ENCODE data around the gene PKDCC. TPM values are rescaled to one million over a fixed set of nuclear protein-coding genes. Genes with fewer than 3 reads are reported as not detected.

PKDCC gene
- total RNA-seq, 1 experiment from 2014 or later = 82.2 TPM

GRCh38 chr2:42050010-42050702 is 2.3 kb downstream of the PKDCC start:
- TF ChIP-seq, protein P1, sequence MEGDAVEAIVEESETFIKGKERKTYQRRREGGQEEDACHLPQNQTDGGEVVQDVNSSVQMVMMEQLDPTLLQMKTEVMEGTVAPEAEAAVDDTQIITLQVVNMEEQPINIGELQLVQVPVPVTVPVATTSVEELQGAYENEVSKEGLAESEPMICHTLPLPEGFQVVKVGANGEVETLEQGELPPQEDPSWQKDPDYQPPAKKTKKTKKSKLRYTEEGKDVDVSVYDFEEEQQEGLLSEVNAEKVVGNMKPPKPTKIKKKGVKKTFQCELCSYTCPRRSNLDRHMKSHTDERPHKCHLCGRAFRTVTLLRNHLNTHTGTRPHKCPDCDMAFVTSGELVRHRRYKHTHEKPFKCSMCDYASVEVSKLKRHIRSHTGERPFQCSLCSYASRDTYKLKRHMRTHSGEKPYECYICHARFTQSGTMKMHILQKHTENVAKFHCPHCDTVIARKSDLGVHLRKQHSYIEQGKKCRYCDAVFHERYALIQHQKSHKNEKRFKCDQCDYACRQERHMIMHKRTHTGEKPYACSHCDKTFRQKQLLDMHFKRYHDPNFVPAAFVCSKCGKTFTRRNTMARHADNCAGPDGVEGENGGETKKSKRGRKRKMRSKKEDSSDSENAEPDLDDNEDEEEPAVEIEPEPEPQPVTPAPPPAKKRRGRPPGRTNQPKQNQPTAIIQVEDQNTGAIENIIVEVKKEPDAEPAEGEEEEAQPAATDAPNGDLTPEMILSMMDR (conservative IDR thresholded peaks at IDR 0.05; ENCODE audit: low read depth, low read length) = no peak
- TF ChIP-seq EZH2 (IDR thresholded peaks at IDR 0.05; ENCODE audit: borderline replicate concordance, low read depth, low read length, poor library complexity, severe bottlenecking) = no peak
- POLR2A ChIA-PET (ENCODE audit: low non-redundant PET) = interaction anchor here (0.5 kb wide), 1 partner anchor 52 kb away, joined by 4 read pairs; no protein-coding TSS in a partner anchor
- Histone ChIP-seq H3K9me3 (ENCODE audit: low read depth, low read length, poor library complexity, severe bottlenecking) (no peaks in the 10 kb centered on the region), H3K27me3 (replicated peaks; ENCODE audit: insufficient read depth, low read depth, low read length, poor library complexity) (no peaks in the 10 kb centered on the region), H3K36me3 (ENCODE audit: insufficient read depth, low read length, poor library complexity, severe bottlenecking) (peaks cover 24% of the 10 kb centered on the region), H3K4me3 (ENCODE audit: low read depth, low read length, poor library complexity, severe bottlenecking) (peak overlapping the region; percentile 84), H3K27ac (ENCODE audit: low read depth, low read length, poor library complexity, severe bottlenecking) (peak overlapping the region; percentile 84), H3K4me1 (ENCODE audit: insufficient read depth, low read length, poor library complexity, severe bottlenecking) (peaks cover 36% of the 10 kb centered on the region)
- no TSS peak for BruUV-seq (replicated peaks)
- no peak for DNase-seq (ENCODE audit: low spot score)
- CTCF ChIA-PET = interaction anchor here (1.5 kb wide), 1 partner anchor 180 kb away, joined by 8 read pairs; no protein-coding TSS in a partner anchor
- intact Hi-C loops (cut with micrococcal nuclease; ENCODE audit: unreplicated experiment) = no loop called here

DNA sequence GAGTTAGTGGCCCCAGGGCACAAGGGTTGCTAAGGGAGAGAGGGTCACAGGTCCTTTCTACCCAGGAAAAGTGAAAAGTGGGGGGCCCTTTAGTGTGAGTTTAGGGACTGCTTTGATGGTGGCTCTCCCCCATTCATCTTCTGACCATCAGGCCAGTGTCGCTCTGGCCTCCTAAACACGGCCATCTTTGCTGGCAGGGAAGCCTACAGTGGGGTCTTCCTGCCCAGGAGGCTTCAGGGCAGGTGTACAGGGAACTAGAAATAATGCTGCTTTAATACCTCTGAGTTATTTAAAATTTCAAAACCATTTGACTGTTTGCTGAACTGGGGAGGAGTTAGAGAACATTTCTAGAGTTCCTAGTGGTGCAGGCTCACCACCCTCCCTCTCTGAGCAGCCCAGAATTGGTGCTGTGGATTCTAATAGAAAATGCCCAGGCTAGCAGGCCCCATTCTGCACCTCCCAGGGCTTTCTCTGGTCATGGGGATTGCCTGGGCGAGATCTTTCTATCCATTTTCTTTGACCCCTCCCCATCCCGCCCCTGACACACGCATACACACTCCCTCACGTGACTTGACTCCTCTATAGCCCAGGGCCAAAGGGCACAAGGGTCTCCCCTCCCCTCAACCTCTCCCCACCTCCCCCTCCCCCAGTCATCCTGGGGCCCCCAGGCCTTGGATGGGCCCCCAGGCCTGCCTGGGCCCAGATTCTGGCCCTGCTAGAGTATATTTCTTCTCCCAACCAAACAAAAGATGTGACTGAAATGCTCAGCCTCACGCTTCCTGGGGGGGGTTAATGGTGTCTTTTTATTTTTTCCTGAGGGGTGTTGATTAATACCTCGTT is 3.1 kb downstream of the PKDCC start:
- ChIA-PET POLR2A (ENCODE audit: low non-redundant PET) (no interaction called here), CTCF (no interaction called here)
- intact Hi-C loops (cut with micrococcal nuclease; ENCODE audit: unreplicated experiment) = no loop called here
- Histone ChIP-seq H3K36me3 (ENCODE audit: insufficient read depth, low read length, poor library complexity, severe bottlenecking) (peaks cover 32% of the 10 kb centered on the region), H3K4me1 (ENCODE audit: insufficient read depth, low read length, poor library complexity, severe bottlenecking) (peaks cover 28% of the 10 kb centered on the region), H3K27me3 (replicated peaks; ENCODE audit: insufficient read depth, low read depth, low read length, poor library complexity) (no peaks in the 10 kb centered on the region), H3K4me3 (ENCODE audit: low read depth, low read length, poor library complexity, severe bottlenecking) (peak overlapping the region; percentile 84), H3K9me3 (ENCODE audit: low read depth, low read length, poor library complexity, severe bottlenecking) (no peaks in the 10 kb centered on the region), H3K27ac (ENCODE audit: low read depth, low read length, poor library complexity, severe bottlenecking) (peak overlapping the region; percentile 84)
- DNase-seq (ENCODE audit: low spot score) = no peak
- no TSS peak for BruUV-seq (replicated peaks)
- TF ChIP-seq, protein P1 (conservative IDR thresholded peaks at IDR 0.05; ENCODE audit: low read depth, low read length) = no peak
- TF ChIP-seq EZH2 (IDR thresholded peaks at IDR 0.05; ENCODE audit: borderline replicate concordance, low read depth, low read length, poor library complexity, severe bottlenecking) = no peak

DNA sequence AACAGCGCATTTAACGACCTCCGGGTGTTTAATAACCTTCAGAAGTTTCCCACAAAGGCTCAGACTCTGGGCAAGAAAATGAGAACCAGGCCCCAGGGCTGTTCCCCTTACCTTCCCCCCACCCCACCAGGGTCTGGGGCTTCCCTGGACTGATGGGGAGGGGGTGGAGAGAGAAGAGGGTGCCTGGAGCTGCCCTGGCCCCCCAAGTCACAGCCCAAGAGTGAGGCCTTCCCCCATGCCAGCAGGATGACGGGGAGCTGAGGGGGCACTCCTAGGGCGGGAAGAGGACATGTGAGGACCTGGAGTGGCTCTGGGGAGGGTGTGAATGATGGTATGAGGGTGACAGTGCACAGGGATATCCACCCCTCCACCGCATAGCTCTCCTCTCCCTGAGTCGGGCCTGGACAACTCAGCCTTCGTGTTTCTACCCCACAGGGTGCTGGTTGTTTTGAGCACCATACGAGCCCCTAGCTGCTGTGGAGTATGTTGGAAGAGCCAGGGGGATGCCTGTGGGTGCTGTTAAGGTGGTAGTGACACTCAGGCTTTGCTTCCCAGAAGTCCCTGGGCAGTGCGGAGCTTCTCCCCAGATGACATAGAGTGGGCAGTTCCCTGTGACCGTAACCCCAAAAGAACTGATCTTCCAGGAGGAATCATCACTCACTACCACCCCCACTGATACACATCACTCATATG is 3.9 kb downstream of the PKDCC start:
- H3K4me3 ChIP-seq (ENCODE audit: low read depth, low read length, poor library complexity, severe bottlenecking) = peak overlapping the region; percentile 84
- peaks cover 21% of the 10 kb centered on the region for H3K4me1 ChIP-seq (ENCODE audit: insufficient read depth, low read length, poor library complexity, severe bottlenecking)
- CTCF ChIA-PET = no interaction called here
- POLR2A ChIA-PET (ENCODE audit: low non-redundant PET) = no interaction called here
- no peak for DNase-seq (ENCODE audit: low spot score)
- peak overlapping the region; percentile 59 for H3K27ac ChIP-seq (ENCODE audit: low read depth, low read length, poor library complexity, severe bottlenecking)
- intact Hi-C loops (cut with micrococcal nuclease; ENCODE audit: unreplicated experiment) = no loop called here
- H3K36me3 ChIP-seq (ENCODE audit: insufficient read depth, low read length, poor library complexity, severe bottlenecking) = peaks cover 39% of the 10 kb centered on the region
- BruUV-seq (replicated peaks) = TSS peak; percentile 3
- H3K9me3 ChIP-seq (ENCODE audit: low read depth, low read length, poor library complexity, severe bottlenecking) = no peaks in the 10 kb centered on the region
- TF ChIP-seq EZH2 (IDR thresholded peaks at IDR 0.05; ENCODE audit: borderline replicate concordance, low read depth, low read length, poor library complexity, severe bottlenecking) = no peak
- TF ChIP-seq, protein P1 (conservative IDR thresholded peaks at IDR 0.05; ENCODE audit: low read depth, low read length) = no peak
- H3K27me3 ChIP-seq (replicated peaks; ENCODE audit: insufficient read depth, low read depth, low read length, poor library complexity) = no peaks in the 10 kb centered on the region
